Aorta (tissue), 5 donors: Measurements from ENCODE around the gene PLXNA3. TPM values are rescaled to one million over a fixed set of nuclear protein-coding genes. Genes with fewer than 3 reads are reported as not detected.
A peak's percentile ranks its signal among the peaks of the same experiment; 100 is the strongest.

Experiments
- ATAC-seq: fragments of 200-7000 bp; cut with Tn5 transposase; one replicate; pipeline ENCODE4 v1.9.1; 2022; ENCODE audit warnings: moderate library complexity; ENCODE audit not compliant: low FRiP score
- DNase-seq, 2 donors: peaks; one replicate each; pipeline ENCODE4 v3.0.0-alpha.2; 2020
- H3K27ac ChIP-seq, 2 donors: one replicate each; pipeline ENCODE4 v1.5.1; 2013; ENCODE audit warnings: low read length in 2 of 2, mild to moderate bottlenecking in 2 of 2, moderate library complexity in 2 of 2, control low read depth in 1 of 2, inconsistent platforms in 1 of 2, low read depth in 1 of 2
- H3K27me3 ChIP-seq, 2 donors: one replicate each; pipeline ENCODE4 v1.6.1; 2013; ENCODE audit warnings: control low read depth in 1 of 2, low read length in 1 of 2, mild to moderate bottlenecking in 1 of 2, moderate library complexity in 1 of 2; ENCODE audit not compliant: insufficient read depth in 2 of 2, control insufficient read depth in 1 of 2
- H3K36me3 ChIP-seq, 2 donors: one replicate each; pipeline ENCODE4 v1.6.1; 2013; ENCODE audit warnings: control low read depth in 1 of 2, low read length in 1 of 2, mild to moderate bottlenecking in 1 of 2; ENCODE audit not compliant: insufficient read depth in 2 of 2, control insufficient read depth in 1 of 2
- H3K4me1 ChIP-seq, 2 donors: one replicate each; pipeline ENCODE4 v1.6.1; 2013; ENCODE audit warnings: low read length in 2 of 2, control low read depth in 1 of 2, mild to moderate bottlenecking in 1 of 2, moderate library complexity in 1 of 2; ENCODE audit not compliant: insufficient read depth in 2 of 2, control insufficient read depth in 1 of 2
- H3K4me3 ChIP-seq, 2 donors: one replicate each; pipeline ENCODE4 v1.5.1; 2013; ENCODE audit warnings: low read length in 2 of 2, control low read depth in 1 of 2, mild to moderate bottlenecking in 1 of 2
- H3K9me3 ChIP-seq: one replicate; pipeline ENCODE4 v1.6.1; 2013; ENCODE audit warnings: mild to moderate bottlenecking, low read length; ENCODE audit not compliant: control insufficient read depth
- WGBS, 2 donors: extraction: QIAGEN DNeasy Blood & Tissue Kit; methylation state at CpG; one replicate each; pipeline ENCODE4 v1.1.7; 2013; 5-methylcytosine and 5-hydroxymethylcytosine counted together
- intact Hi-C, 2 donors: fragments of 100-400 bp; cut with DNase I; formaldehyde crosslinking; loops; one replicate each; pipeline versions ENCODE4 v1.14.2 to v1.15.0; 2022
- microRNA-seq, 2 donors: library from miRNA; unstranded; fragments of <30 nt; microRNA quantifications; one replicate each; pipeline ENCODE4 v1.2.0, GENCODE V29; 2020
- polyA plus RNA-seq, 2 donors: library from polyadenylated mRNA; stranded (reverse); fragments of 200-250 nt; gene quantifications; one replicate each; pipeline ENCODE4 v1.2.3, GENCODE V29; 2013
- total RNA-seq, 2 donors: library from RNA; stranded (reverse); fragmentation: NEBNext Ultra II Directional; extraction: Animal tissue kit (Norgen Biotek cat#: 25700); gene quantifications; one replicate each; pipeline ENCODE4 v1.2.1, GENCODE V29; 2021
- donor health status: healthy with polysubstance abuse.
- donor health status: Bipolar disorder and iron deficiency.
- donor health status: DM: no; HTN: no; CAD: no.
- donor health status: DM: no; HTN: no; CAD: no.
- donor health status: DM: yes; HTN: yes; CAD: no.

Gene PLXNA3
- total and polyA plus RNA-seq, 4 donors, result 6.5 to 79.1 (median 49.5) TPM

- WGBS, 2 donors, result 17 to 36% methylated on average over 25 of the region's 25 CpGs
- Histone ChIP-seq H3K4me1 (no peaks in the 10 kb centered on the region), H3K36me3 (no peaks in the 10 kb centered on the region), H3K27me3 (no peaks in the 10 kb centered on the region), H3K9me3 (no peaks in the 10 kb centered on the region), H3K4me3 (no peak overlapping the region), H3K27ac (peak overlapping the region in 1 of 2 donors; percentile 55)
- DNase-seq (no peak), ATAC-seq (peak; percentile 9)
- intact Hi-C loops, result no loop called here
These were observed 59.2 kb downstream of the PLXNA3 start for GRCh38 chrX:154517101-154517781.

- no peaks in the 10 kb centered on the region for H3K4me1 ChIP-seq
- ATAC-seq (no peak), DNase-seq (no peak)
- H3K36me3 ChIP-seq, result no peaks in the 10 kb centered on the region
- H3K9me3 ChIP-seq, result no peaks in the 10 kb centered on the region
- intact Hi-C loops, result no loop called here
- no peak overlapping the region for H3K4me3 ChIP-seq
- WGBS, 2 donors, result 90 to 94% methylated on average over 8 of the region's 8 CpGs
- H3K27me3 ChIP-seq, result no peaks in the 10 kb centered on the region
- H3K27ac ChIP-seq, result no peak overlapping the region
These were observed 61.3 kb downstream of the PLXNA3 start for GRCh38 chrX:154519389-154519788.

DNA sequence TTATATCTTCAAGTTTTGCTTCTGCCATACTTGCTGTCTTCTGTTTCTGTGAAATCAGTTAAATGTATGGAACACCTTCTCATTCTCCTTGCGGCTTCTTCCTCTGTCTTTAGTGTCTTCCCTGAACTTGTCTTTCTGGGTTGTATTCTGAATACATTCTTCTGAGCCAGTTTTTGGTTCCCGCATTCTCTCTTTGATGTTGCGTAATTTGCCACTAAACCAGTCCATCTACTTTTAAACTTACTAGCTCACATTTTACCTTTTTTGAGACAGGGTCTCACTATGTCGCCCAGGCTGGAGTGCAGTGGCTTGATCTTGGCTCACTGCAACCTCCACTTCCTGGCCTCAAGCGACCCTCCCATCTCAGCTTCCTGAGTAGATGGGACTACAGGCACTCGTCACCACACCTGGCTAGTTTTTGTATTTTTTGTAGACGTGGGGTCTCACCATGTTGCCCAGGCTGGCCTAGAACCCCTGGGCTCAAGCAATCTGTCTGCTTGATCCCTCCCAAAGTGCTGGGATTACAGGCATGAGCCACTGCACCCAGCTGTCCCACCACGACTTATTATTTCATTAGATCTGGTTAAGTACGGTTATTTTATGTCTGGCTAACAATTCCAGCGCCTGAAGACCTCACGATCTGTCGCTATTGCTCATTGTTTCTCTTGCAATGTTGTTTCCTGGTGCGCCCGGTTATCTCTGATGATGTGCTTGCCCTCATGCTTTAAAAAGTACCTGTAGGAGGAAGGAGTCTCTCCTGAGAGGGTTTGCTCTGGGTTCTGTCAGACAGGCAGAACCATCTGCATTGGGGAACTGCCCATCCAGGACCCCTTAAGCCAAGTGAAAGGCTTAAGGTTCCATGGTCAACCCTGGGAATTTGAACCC lies 67.8 kb downstream of the PLXNA3 start:
- no peaks in the 10 kb centered on the region for H3K4me1 ChIP-seq
- H3K27me3 ChIP-seq, result no peaks in the 10 kb centered on the region
- ATAC-seq (no peak), DNase-seq (no peak)
- H3K27ac ChIP-seq, result no peak overlapping the region
- intact Hi-C loops, result no loop called here
- H3K9me3 ChIP-seq, result no peaks in the 10 kb centered on the region
- WGBS, 2 donors, result 81 to 83% methylated on average over 14 of the region's 14 CpGs
- no peak overlapping the region for H3K4me3 ChIP-seq
- H3K36me3 ChIP-seq, result no peaks in the 10 kb centered on the region

DNA sequence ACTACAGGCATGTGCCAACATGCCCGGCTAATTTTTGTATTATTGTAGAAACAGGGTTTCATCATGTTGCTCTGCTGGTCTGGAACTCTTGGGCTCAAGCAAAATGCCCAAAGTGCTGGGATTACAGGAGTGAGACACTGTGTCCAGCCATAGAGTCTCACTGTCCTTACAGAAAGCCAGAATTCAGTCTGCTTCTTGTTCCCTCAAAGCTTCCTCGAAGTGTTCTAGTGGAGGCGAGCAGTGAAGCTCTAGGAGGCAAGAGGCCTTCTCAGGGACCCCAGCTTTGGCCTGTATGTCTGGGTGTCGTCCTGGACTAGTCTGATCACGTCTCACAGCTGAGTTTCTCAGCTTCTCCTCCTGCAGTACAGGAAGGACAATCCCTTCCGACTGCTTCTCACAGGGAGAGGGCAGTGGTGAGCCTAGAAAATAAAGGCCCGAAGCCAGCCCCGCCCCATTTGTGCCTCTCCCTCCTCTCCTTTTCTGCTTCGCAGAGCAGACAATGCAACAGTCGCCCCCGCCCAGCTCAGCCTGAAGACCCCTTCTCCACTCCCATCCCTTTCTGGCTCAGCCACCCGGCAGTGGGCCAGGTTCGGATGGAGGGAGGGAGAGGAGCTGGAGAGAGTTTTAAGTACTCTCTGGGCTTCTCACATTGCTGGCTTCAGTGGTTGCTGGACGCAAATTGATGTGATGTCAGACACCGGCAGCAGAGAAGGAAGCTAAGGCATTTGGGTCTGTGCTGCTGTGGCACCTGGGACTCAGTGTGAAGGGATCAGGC lies 69.0 kb downstream of the PLXNA3 start:
- intact Hi-C loops, result no loop called here
- Histone ChIP-seq H3K36me3 (no peaks in the 10 kb centered on the region), H3K27me3 (no peaks in the 10 kb centered on the region), H3K9me3 (no peaks in the 10 kb centered on the region), H3K27ac (peak overlapping the region in 1 of 2 donors; percentile 79), H3K4me1 (no peaks in the 10 kb centered on the region), H3K4me3 (no peak overlapping the region)
- peak; percentile 88 to 89 for DNase-seq
- WGBS, 2 donors, result 1 to 24% methylated on average over 15 of the region's 15 CpGs
- ATAC-seq, result peak; percentile 81

Small RNAs within 50 kb of the gene (microRNA-seq; reads per million reads assigned to microRNA genes)
- 0.60 to 0.99 reads per million in 2 donors for gene MIR6858

Other genes with a start within 250 kb of the PLXNA3 start
- not detected for gene OPN1MW2, start 238.5 kb upstream of the PLXNA3 start, total RNA-seq
- gene OPN1MW2, start 238.5 kb upstream of the PLXNA3 start, polyA plus RNA-seq, result not detected
- not detected for gene OPN1MW3, start 200.7 kb upstream of the PLXNA3 start, total RNA-seq
- not detected for gene OPN1MW3, start 200.7 kb upstream of the PLXNA3 start, polyA plus RNA-seq
- not detected for gene TEX28, start 163.2 kb upstream of the PLXNA3 start, total RNA-seq
- not detected for gene TEX28, start 163.2 kb upstream of the PLXNA3 start, polyA plus RNA-seq
- gene TKTL1, start 162.5 kb upstream of the PLXNA3 start, total RNA-seq, result under 1 TPM; 0.23 to 0.24 TPM
- gene TKTL1, start 162.5 kb upstream of the PLXNA3 start, polyA plus RNA-seq, result not detected
- gene FLNA, start 83.6 kb upstream of the PLXNA3 start, total RNA-seq, result 1,000 to 10,000 TPM; 4,329 to 7,587 TPM
- 1,000 to 10,000 TPM in 1 of 2 donors, 100 to 1,000 TPM in 1; 515 to 7,857 TPM for gene FLNA, start 83.6 kb upstream of the PLXNA3 start, polyA plus RNA-seq
- gene EMD, start 79.0 kb upstream of the PLXNA3 start, total RNA-seq, result 10 to 100 TPM; 49.9 to 73.1 TPM
- 100 to 1,000 TPM in 1 of 2 donors, 10 to 100 TPM in 1; 97.7 to 157 TPM for gene EMD, start 79.0 kb upstream of the PLXNA3 start, polyA plus RNA-seq
- 1,000 to 10,000 TPM; 2,525 to 2,861 TPM for gene RPL10, start 59.9 kb upstream of the PLXNA3 start, total RNA-seq
- 1,000 to 10,000 TPM; 7,028 to 7,505 TPM for gene RPL10, start 59.9 kb upstream of the PLXNA3 start, polyA plus RNA-seq
- gene DNASE1L1, start 49.0 kb upstream of the PLXNA3 start, total RNA-seq, result 10 to 100 TPM; 25.9 to 29.0 TPM
- 10 to 100 TPM; 37.3 to 46.2 TPM for gene DNASE1L1, start 49.0 kb upstream of the PLXNA3 start, polyA plus RNA-seq
- 10 to 100 TPM; 30.8 to 59.6 TPM for gene TAFAZZIN, start 46.7 kb upstream of the PLXNA3 start, total RNA-seq
- 100 to 1,000 TPM in 1 of 2 donors, 1 to 10 TPM in 1; 5.5 to 129 TPM for gene TAFAZZIN, start 46.7 kb upstream of the PLXNA3 start, polyA plus RNA-seq
- gene ATP6AP1, start 29.6 kb upstream of the PLXNA3 start, total RNA-seq, result 10 to 100 TPM; 63.3 to 63.5 TPM
- gene ATP6AP1, start 29.6 kb upstream of the PLXNA3 start, polyA plus RNA-seq, result 10 to 100 TPM; 44.1 to 77.5 TPM
- 100 to 1,000 TPM; 124 to 130 TPM for gene GDI1, start 21.1 kb upstream of the PLXNA3 start, total RNA-seq
- gene GDI1, start 21.1 kb upstream of the PLXNA3 start, polyA plus RNA-seq, result 100 to 1,000 TPM in 1 of 2 donors, 10 to 100 TPM in 1; 77.0 to 209 TPM
- 10 to 100 TPM; 57.1 to 62.9 TPM for gene FAM50A, start 14.1 kb upstream of the PLXNA3 start, total RNA-seq
- gene FAM50A, start 14.1 kb upstream of the PLXNA3 start, polyA plus RNA-seq, result 100 to 1,000 TPM; 138 to 246 TPM
- gene LAGE3, start 21.0 kb downstream of the PLXNA3 start, total RNA-seq, result 1 to 10 TPM; 6.0 to 8.3 TPM
- 1 to 10 TPM; 3.5 to 9.1 TPM for gene LAGE3, start 21.0 kb downstream of the PLXNA3 start, polyA plus RNA-seq
- 10 to 100 TPM; 20.5 to 27.2 TPM for gene UBL4A, start 28.3 kb downstream of the PLXNA3 start, total RNA-seq
- 10 to 100 TPM; 24.3 to 26.6 TPM for gene UBL4A, start 28.3 kb downstream of the PLXNA3 start, polyA plus RNA-seq
- gene SLC10A3, start 32.3 kb downstream of the PLXNA3 start, total RNA-seq, result 10 to 100 TPM; 24.2 to 27.7 TPM
- gene SLC10A3, start 32.3 kb downstream of the PLXNA3 start, polyA plus RNA-seq, result 10 to 100 TPM; 16.8 to 38.8 TPM
- gene FAM3A, start 58.0 kb downstream of the PLXNA3 start, total RNA-seq, result 10 to 100 TPM; 26.1 to 34.5 TPM
- 100 to 1,000 TPM in 1 of 2 donors, 10 to 100 TPM in 1; 41.4 to 101 TPM for gene FAM3A, start 58.0 kb downstream of the PLXNA3 start, polyA plus RNA-seq
- 10 to 100 TPM; 66.2 to 70.9 TPM for gene G6PD, start 88.6 kb downstream of the PLXNA3 start, total RNA-seq
- gene G6PD, start 88.6 kb downstream of the PLXNA3 start, polyA plus RNA-seq, result 10 to 100 TPM; 19.7 to 61.8 TPM
- gene IKBKG, start 89.3 kb downstream of the PLXNA3 start, total RNA-seq, result 10 to 100 TPM; 30.3 to 31.8 TPM
- 10 to 100 TPM; 12.0 to 51.3 TPM for gene IKBKG, start 89.3 kb downstream of the PLXNA3 start, polyA plus RNA-seq
- gene CTAG1A, start 126.9 kb downstream of the PLXNA3 start, total RNA-seq, result not detected
- not detected for gene CTAG1A, start 126.9 kb downstream of the PLXNA3 start, polyA plus RNA-seq
- not detected for gene CTAG1B, start 161.0 kb downstream of the PLXNA3 start, total RNA-seq
- not detected for gene CTAG1B, start 161.0 kb downstream of the PLXNA3 start, polyA plus RNA-seq
- gene CTAG2, start 195.3 kb downstream of the PLXNA3 start, total RNA-seq, result not detected
- 10 to 100 TPM in 1 of 2 donors, not detected in 1; 11.0 TPM for gene CTAG2, start 195.3 kb downstream of the PLXNA3 start, polyA plus RNA-seq